Activated CD8-positive, alpha-beta memory T cell treated with anti-CD3 and anti-CD28 coated beads for 24 hours (primary cell): ENCODE measurements around the gene PLK1.
"Not testable (repeated sequence)": the region's sequence is repeated elsewhere in the genome, so short reads cannot be mapped to it uniquely, and the experiment has no call there.

ENCODE experiments used
- DNase-seq: peaks from one replicate; pipeline ENCODE4 v3.0.0-alpha.2; 2020

PLK1 gene

GRCh38 chr16:23712976-23713375, 34.3 kb downstream of the PLK1 start, which contains the start of gene ERN2:
TSS of gene ERN2 (minus strand) at chr16:23713222. CDS start at chr16:23713187, 35 bp downstream.
- DNase-seq = no peak

GRCh38 chr16:23716484-23716883, 37.8 kb downstream of the PLK1 start:
- no peak for DNase-seq

GRCh38 chr16:23722613-23723240, 44.0 kb downstream of the PLK1 start:
- DNase-seq = not testable (repeated sequence)

- no peak for DNase-seq
Observed at GRCh38 chr16:23724096-23724784, 45.6 kb downstream of the PLK1 start.

- no peak for DNase-seq
Observed at GRCh38 chr16:23724785-23725131, 46.1 kb downstream of the PLK1 start.

- no peak for DNase-seq
Observed at GRCh38 chr16:23726710-23727109, 48.0 kb downstream of the PLK1 start.

- DNase-seq = no peak
Observed at GRCh38 chr16:23728112-23728477, 49.4 kb downstream of the PLK1 start.

GRCh38 chr16:23729503-23730424, 51.1 kb downstream of the PLK1 start:
- DNase-seq = no peak

GRCh38 chr16:23734176-23734893, 55.6 kb downstream of the PLK1 start:
- DNase-seq = no peak

- not testable (repeated sequence) for DNase-seq
Observed at GRCh38 chr16:23737423-23738028, 58.8 kb downstream of the PLK1 start.

- no peak for DNase-seq
Observed at GRCh38 chr16:23739516-23739915, 60.8 kb downstream of the PLK1 start.
